ENCODE measurements around the gene PRR3.

Gene PRR3

GRCh38 chr6:30537931-30538330 is 19.2 kb upstream of the PRR3 start:
- no peak for TF ChIP-seq GATA2 (IDR thresholded peaks at IDR 0.05; ENCODE audit: low read depth, low read length)
- TF ChIP-seq GATA3 (IDR thresholded peaks at IDR 0.05; ENCODE audit: low read depth, low read length): no peak

DNA sequence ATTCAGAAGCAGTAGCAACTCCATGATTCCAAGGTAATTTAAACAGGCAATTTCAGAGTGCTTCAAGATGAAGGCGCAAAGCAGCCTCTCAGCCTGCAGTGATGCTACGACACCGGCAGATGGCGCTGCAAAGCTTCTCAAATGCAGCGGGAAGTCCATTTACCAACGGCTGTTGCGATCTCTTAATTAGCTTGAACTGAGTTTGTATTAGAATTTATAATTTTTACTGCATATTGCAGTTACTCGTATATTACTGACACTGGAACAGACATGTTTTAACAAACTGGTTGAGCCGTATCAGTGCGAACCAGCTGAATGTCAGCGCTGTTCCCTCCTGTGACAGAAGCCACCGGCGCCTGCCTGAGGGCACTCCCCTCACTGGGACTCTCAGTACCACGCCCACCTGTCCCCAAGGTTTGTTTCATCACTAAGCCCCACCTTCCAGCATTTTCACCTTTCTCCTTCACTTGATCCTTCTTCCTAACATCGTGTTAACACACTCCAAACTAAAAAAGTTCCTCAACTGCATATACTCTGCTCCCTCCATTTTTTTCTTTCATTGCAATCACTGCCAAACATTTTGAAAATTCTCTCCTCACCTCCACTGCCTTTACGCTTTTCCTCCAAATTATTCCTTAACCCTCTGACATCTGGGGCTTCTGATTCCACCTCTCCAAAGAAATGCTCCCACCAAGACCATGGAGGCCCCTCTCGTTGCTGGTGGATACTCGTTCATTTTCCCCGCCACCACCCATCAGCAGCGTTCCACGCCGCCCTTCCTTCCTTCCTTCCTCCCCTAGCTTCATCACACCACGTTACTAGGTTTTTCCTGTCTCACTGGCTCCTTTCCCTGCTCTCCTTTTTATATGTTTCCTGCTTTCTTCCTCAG is 15.3 kb upstream of the PRR3 start:
- TF ChIP-seq GATA2 (IDR thresholded peaks at IDR 0.05; ENCODE audit: low read depth, low read length) (no peak), GATA3 (IDR thresholded peaks at IDR 0.05; ENCODE audit: low read depth, low read length) (no peak)

GRCh38 chr6:30542404-30542725 is 14.7 kb upstream of the PRR3 start:
- TF ChIP-seq GATA2 (IDR thresholded peaks at IDR 0.05; ENCODE audit: low read depth, low read length): no peak
- no peak for TF ChIP-seq GATA3 (IDR thresholded peaks at IDR 0.05; ENCODE audit: low read depth, low read length)

GRCh38 chr6:30542915-30543314 is 14.2 kb upstream of the PRR3 start:
- TF ChIP-seq GATA3 (IDR thresholded peaks at IDR 0.05; ENCODE audit: low read depth, low read length): no peak
- no peak for TF ChIP-seq GATA2 (IDR thresholded peaks at IDR 0.05; ENCODE audit: low read depth, low read length)

DNA sequence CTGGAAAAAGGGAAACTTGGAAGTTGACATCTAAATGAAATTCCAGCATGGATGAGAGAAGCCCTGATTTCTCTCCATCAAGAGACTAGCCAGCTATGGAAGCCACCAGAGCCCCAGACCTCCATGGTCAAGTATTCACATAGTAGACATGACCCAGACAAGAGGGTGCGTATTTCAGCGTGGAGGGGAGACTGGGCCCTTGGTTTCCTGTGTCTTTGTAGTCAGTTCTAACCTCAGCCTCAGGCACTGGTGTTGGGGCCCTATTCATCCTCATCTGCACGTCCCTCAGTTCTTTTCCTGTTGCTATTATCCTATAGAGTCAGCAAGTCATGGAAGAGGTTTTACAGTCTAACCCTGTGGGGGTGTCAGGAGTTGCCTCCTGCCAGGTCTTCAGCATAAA is 13.3 kb upstream of the PRR3 start:
- no peak for TF ChIP-seq GATA3 (IDR thresholded peaks at IDR 0.05; ENCODE audit: low read depth, low read length)
- no peak for TF ChIP-seq GATA2 (IDR thresholded peaks at IDR 0.05; ENCODE audit: low read depth, low read length)

GRCh38 chr6:30544666-30545272 is 12.3 kb upstream of the PRR3 start:
- no peak for TF ChIP-seq GATA2 (IDR thresholded peaks at IDR 0.05; ENCODE audit: low read depth, low read length)
- TF ChIP-seq GATA3 (IDR thresholded peaks at IDR 0.05; ENCODE audit: low read depth, low read length): no peak

DNA sequence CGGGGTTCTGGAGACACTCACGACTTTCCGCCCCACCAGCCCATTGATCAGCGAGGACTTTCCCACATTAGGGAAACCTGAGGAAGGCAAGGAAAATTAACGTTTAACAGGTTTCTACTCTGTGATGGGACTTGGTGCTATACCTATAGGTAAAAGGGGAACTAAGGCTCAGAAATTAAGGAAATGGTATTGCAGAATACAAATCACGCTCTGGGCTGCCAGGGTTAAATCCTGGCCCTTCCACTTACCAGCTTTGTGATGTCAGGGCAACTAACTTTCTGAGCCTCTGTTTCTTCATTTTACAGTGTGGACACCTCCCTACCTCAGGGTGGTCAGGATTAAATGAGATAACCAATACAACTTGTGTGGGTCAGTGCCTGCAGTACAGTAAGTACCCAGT is 9.6 kb upstream of the PRR3 start:
- no peak for TF ChIP-seq GATA3 (IDR thresholded peaks at IDR 0.05; ENCODE audit: low read depth, low read length)
- TF ChIP-seq GATA2 (IDR thresholded peaks at IDR 0.05; ENCODE audit: low read depth, low read length): no peak

- TF ChIP-seq GATA3 (IDR thresholded peaks at IDR 0.05; ENCODE audit: low read depth, low read length): no peak
- TF ChIP-seq GATA2 (IDR thresholded peaks at IDR 0.05; ENCODE audit: low read depth, low read length): no peak
Observed at GRCh38 chr6:30548375-30548774, 8.7 kb upstream of the PRR3 start.

- TF ChIP-seq GATA3 (IDR thresholded peaks at IDR 0.05; ENCODE audit: low read depth, low read length) (no peak), GATA2 (IDR thresholded peaks at IDR 0.05; ENCODE audit: low read depth, low read length) (no peak)
Observed at GRCh38 chr6:30554404-30554803, 2.7 kb upstream of the PRR3 start.

GRCh38 chr6:30554962-30555815 is 1.9 kb upstream of the PRR3 start:
- TF ChIP-seq GATA3 (IDR thresholded peaks at IDR 0.05; ENCODE audit: low read depth, low read length): no peak

- TF ChIP-seq GATA2 (IDR thresholded peaks at IDR 0.05; ENCODE audit: low read depth, low read length) (no peak), GATA3 (IDR thresholded peaks at IDR 0.05; ENCODE audit: low read depth, low read length) (no peak)
Observed at GRCh38 chr6:30555816-30556065, 1.4 kb upstream of the PRR3 start.

GRCh38 chr6:30556066-30556905 is 809 bp upstream of the PRR3 start, which contains the start of gene GNL1:
Gene GNL1, minus strand, starts transcription at chr6:30556489. Its CDS starts 286 bp downstream, at chr6:30556203.
- TF ChIP-seq GATA2 (IDR thresholded peaks at IDR 0.05; ENCODE audit: low read depth, low read length) (no peak), GATA3 (IDR thresholded peaks at IDR 0.05; ENCODE audit: low read depth, low read length) (no peak)

- TF ChIP-seq GATA2 (IDR thresholded peaks at IDR 0.05; ENCODE audit: low read depth, low read length) (peak; percentile 81), GATA3 (IDR thresholded peaks at IDR 0.05; ENCODE audit: low read depth, low read length) (no peak)
Observed at GRCh38 chr6:30557683-30557981, 537 bp downstream of the PRR3 start.

GRCh38 chr6:30560930-30561329 is 3.8 kb downstream of the PRR3 start:
- TF ChIP-seq GATA3 (IDR thresholded peaks at IDR 0.05; ENCODE audit: low read depth, low read length) (no peak), GATA2 (IDR thresholded peaks at IDR 0.05; ENCODE audit: low read depth, low read length) (no peak)
